Fibroblast of lung (primary cell): ENCODE data around the gene TRAFD1. TPM values are rescaled to one million over a fixed set of nuclear protein-coding genes. Genes with fewer than 3 reads are reported as not detected.

ENCODE experiments used
- DNase-seq, 2 donors: peaks; one replicate each; pipeline versions ENCODE4 v3.0.0 to v3.0.0-alpha.2; 2010; ENCODE audit warnings: low read depth in 2 of 2
- H2AFZ ChIP-seq: 2 replicates; pipeline ENCODE4 v1.5.1; 2012; ENCODE audit warnings: low read length, control low read depth, inconsistent platforms
- H3K27ac ChIP-seq: 2 replicates; pipeline ENCODE4 v1.5.1; 2011; ENCODE audit warnings: low read length, control low read depth; ENCODE audit not compliant: insufficient read depth
- H3K27me3 ChIP-seq: 2 replicates; pipeline ENCODE4 v1.5.1; 2011; ENCODE audit warnings: mild to moderate bottlenecking, low read length; ENCODE audit not compliant: control insufficient read depth, insufficient read depth
- H3K36me3 ChIP-seq: 2 replicates; pipeline ENCODE4 v1.5.1; 2011; ENCODE audit warnings: low read length; ENCODE audit not compliant: control insufficient read depth, insufficient read depth
- H3K4me1 ChIP-seq: 2 replicates; pipeline ENCODE4 v1.5.1; 2011; ENCODE audit warnings: low read length; ENCODE audit not compliant: control insufficient read depth, insufficient read depth; ENCODE audit errors: extremely low read depth
- H3K4me2 ChIP-seq: 2 replicates; pipeline ENCODE4 v1.5.1; 2011; ENCODE audit warnings: low read length, control low read depth; ENCODE audit not compliant: insufficient read depth; ENCODE audit errors: extremely low read depth
- H3K4me3 ChIP-seq, 4 experiments: fragments of 200-600 bp in 1 of 4; sonication (generic) in 1 of 4; replicated peaks in 1 of 4; 2 replicates each; pipeline ENCODE4 v1.5.1; 2011 to 2016; ENCODE audit warnings: low read length in 4 of 4, low read depth in 3 of 4, mild to moderate bottlenecking in 3 of 4, control low read depth in 2 of 4, inconsistent platforms in 1 of 4, mixed read lengths in 1 of 4; ENCODE audit not compliant: insufficient read depth in 1 of 4; ENCODE audit errors: control extremely low read depth in 1 of 4
- H3K79me2 ChIP-seq: 2 replicates; pipeline ENCODE4 v1.5.1; 2012; ENCODE audit warnings: mild to moderate bottlenecking, low read length, inconsistent platforms; ENCODE audit not compliant: control insufficient read depth, insufficient read depth
- H3K9ac ChIP-seq: 2 replicates; pipeline ENCODE4 v1.5.1; 2011; ENCODE audit warnings: mild to moderate bottlenecking, low read length, control low read depth; ENCODE audit not compliant: insufficient read depth
- H3K9me3 ChIP-seq: 2 replicates; pipeline ENCODE4 v1.5.1; 2012; ENCODE audit warnings: low read depth, low read length; ENCODE audit not compliant: control insufficient read depth, insufficient read depth
- H4K20me1 ChIP-seq: 2 replicates; pipeline ENCODE4 v1.5.1; 2011; ENCODE audit warnings: low read length; ENCODE audit not compliant: control insufficient read depth, insufficient read depth; ENCODE audit errors: extremely low read depth
- CTCF ChIP-seq, 2 donors: IDR thresholded peaks in 1 of 2; conservative IDR thresholded peaks in 1 of 2; 1 replicate in 1 of 2; 2 replicates in 1 of 2; pipeline ENCODE4 v1.5.1; 2011 to 2012; ENCODE audit warnings: low read length in 2 of 2, control low read depth in 1 of 2, inconsistent platforms in 1 of 2, low read depth in 1 of 2, mild to moderate bottlenecking in 1 of 2
- EZH2 ChIP-seq: IDR thresholded peaks from 2 replicates; pipeline ENCODE4 v1.5.1; 2012; ENCODE audit warnings: low read length, control low read depth, mild to moderate bottlenecking; ENCODE audit errors: missing control alignments
- polyA plus RNA-seq, 2 donors: library from polyadenylated mRNA; depleted of rRNA in 1 of 2; stranded (reverse) in 1 of 2; unstranded in 1 of 2; fragments of >200 nt; gene quantifications; 2 replicates each; pipeline ENCODE4 v1.2.1, GENCODE V29; 2011 to 2012; ENCODE audit warnings: missing spikeins in 1 of 2
- total RNA-seq: library from RNA; depleted of rRNA; stranded (reverse); fragments of >200 nt; gene quantifications from 2 replicates; pipeline ENCODE4 v1.2.1, GENCODE V29; 2014

Gene TRAFD1
- total and polyA plus RNA-seq, 2 donors (not counting 1 experiment from before 2014, with no cell fraction given) = 42.5 to 83.4 TPM

- no peak overlapping the region for H3K4me3 ChIP-seq
These were observed 7.7 kb upstream of the TRAFD1 start for GRCh38 chr12:112117685-112118084.

GRCh38 chr12:112121780-112122565 is 3.4 kb upstream of the TRAFD1 start:
- no peak overlapping the region for H3K4me3 ChIP-seq
- peak overlapping the region; percentile 87 for H3K4me2 ChIP-seq
- no peaks in the 10 kb centered on the region for H3K27me3 ChIP-seq
- H4K20me1 ChIP-seq = no peaks in the 10 kb centered on the region
- H3K27ac ChIP-seq = peak overlapping the region; percentile 80
- peaks cover 16% of the 10 kb centered on the region for H3K79me2 ChIP-seq
- H3K4me1 ChIP-seq = peaks cover 17% of the 10 kb centered on the region
- peak; percentile 90 to 91 for DNase-seq
- no peak for TF ChIP-seq CTCF (conservative IDR thresholded peaks at IDR 0.05 in 1 of 2, IDR thresholded peaks at IDR 0.05 in 1 of 2; ENCODE audit: low read depth in 1 of 2, low read length in 2 of 2)
- no peak for TF ChIP-seq EZH2
- H3K36me3 ChIP-seq = no peaks in the 10 kb centered on the region
- no peak overlapping the region for H3K9ac ChIP-seq
- H2AFZ ChIP-seq = peak overlapping the region; percentile 69
- no peaks in the 10 kb centered on the region for H3K9me3 ChIP-seq

More at GRCh38 chr12:112117685-112118084, 7.7 kb upstream of the TRAFD1 start:
- H3K4me1 ChIP-seq = peaks cover 11% of the 10 kb centered on the region
- no peak for TF ChIP-seq EZH2
- TF ChIP-seq CTCF (conservative IDR thresholded peaks at IDR 0.05 in 1 of 2, IDR thresholded peaks at IDR 0.05 in 1 of 2; ENCODE audit: low read depth in 1 of 2, low read length in 2 of 2) = no peak
- H4K20me1 ChIP-seq = no peaks in the 10 kb centered on the region
- DNase-seq = no peak
- no peak overlapping the region for H3K9ac ChIP-seq
- H2AFZ ChIP-seq = no peak overlapping the region
- H3K27ac ChIP-seq = no peak overlapping the region
- H3K27me3 ChIP-seq = no peaks in the 10 kb centered on the region
- no peak overlapping the region for H3K4me2 ChIP-seq
- no peaks in the 10 kb centered on the region for H3K36me3 ChIP-seq
- H3K9me3 ChIP-seq = no peaks in the 10 kb centered on the region
- H3K79me2 ChIP-seq = no peaks in the 10 kb centered on the region

GRCh38 chr12:112122823-112123690 is 2.3 kb upstream of the TRAFD1 start:
- Histone ChIP-seq H3K36me3 (no peaks in the 10 kb centered on the region), H3K9me3 (no peaks in the 10 kb centered on the region), H3K27me3 (no peaks in the 10 kb centered on the region), H3K79me2 (peaks cover 27% of the 10 kb centered on the region), H3K4me2 (peak overlapping the region; percentile 61), H3K9ac (no peak overlapping the region), H3K4me1 (peaks cover 24% of the 10 kb centered on the region), H4K20me1 (no peaks in the 10 kb centered on the region), H3K4me3 (no peak overlapping the region), H3K27ac (peak overlapping the region; percentile 80), H2AFZ (no peak overlapping the region)
- TF ChIP-seq EZH2 (no peak), CTCF (conservative IDR thresholded peaks at IDR 0.05 in 1 of 2, IDR thresholded peaks at IDR 0.05 in 1 of 2; ENCODE audit: low read depth in 1 of 2, low read length in 2 of 2) (no peak)
- peak; percentile 59 to 98 for DNase-seq
